ENCODE measurements around the gene PDXP. TPM values are rescaled to one million over a fixed set of nuclear protein-coding genes. Genes with fewer than 3 reads are reported as not detected.
A peak's percentile ranks its signal among the peaks of the same experiment; 100 is the strongest.

The PDXP gene
- total RNA-seq, 2 experiments from 2014 or later = 35.8 to 37.8 TPM

- peaks cover 11% of the 10 kb centered on the region for H3K4me1 Mint-ChIP-seq
- peaks cover 28% of the 10 kb centered on the region for H3K36me3 Mint-ChIP-seq (ENCODE audit: low read depth)
- DNase-seq (no peak), ATAC-seq (no peak)
- no peaks in the 10 kb centered on the region for H3K27me3 Mint-ChIP-seq
- H3K4me3 Mint-ChIP-seq = no peak overlapping the region
- intact Hi-C loops (cut with DNase I, micrococcal nuclease) = loop anchor here in 1 of 2 experiments (5.0 kb wide), 1 partner anchor 242 kb away; no protein-coding TSS in a partner anchor
- ChIA-PET CTCF (interaction anchor here (0.6 to 3.9 kb wide), 7 partner anchors 9 to 185 kb away, joined by 3 to 18 read pairs (median 5); partner anchors contain the start of gene GGA1), POLR2A (no interaction called here)
- no peaks in the 10 kb centered on the region for H3K9me3 Mint-ChIP-seq (ENCODE audit: low read depth)
- no peak overlapping the region for H3K27ac Mint-ChIP-seq
Measured at GRCh38 chr22:37619991-37620390, 38.5 kb upstream of the PDXP start.

GRCh38 chr22:37621352-37621860 lies 37.1 kb upstream of the PDXP start:
- ChIA-PET CTCF (interaction anchor here (1.6 to 4.1 kb wide), 4 partner anchors 11 to 60 kb away, joined by 6 to 18 read pairs (median 16); partner anchors contain the start of gene GGA1), POLR2A (interaction anchor here (0.6 to 1.2 kb wide), 2 partner anchors 10 to 11 kb away, joined by 3 to 4 read pairs; no protein-coding TSS in a partner anchor)
- peaks cover 25% of the 10 kb centered on the region for H3K4me1 Mint-ChIP-seq
- ATAC-seq (no peak), DNase-seq (no peak)
- no peak overlapping the region for H3K27ac Mint-ChIP-seq
- no peaks in the 10 kb centered on the region for H3K27me3 Mint-ChIP-seq
- H3K36me3 Mint-ChIP-seq (ENCODE audit: low read depth) = peaks cover 34% of the 10 kb centered on the region
- intact Hi-C loops (cut with DNase I, micrococcal nuclease) = loop anchor here in 1 of 2 experiments (5.0 kb wide), 1 partner anchor 241 kb away; no protein-coding TSS in a partner anchor
- no peak overlapping the region for H3K4me3 Mint-ChIP-seq
- no peaks in the 10 kb centered on the region for H3K9me3 Mint-ChIP-seq (ENCODE audit: low read depth)

GRCh38 chr22:37623075-37624016 lies 35.2 kb upstream of the PDXP start:
- DNase-seq (peak; percentile 88), ATAC-seq (peak; percentile 83)
- Mint-ChIP-seq H3K4me3 (no peak overlapping the region), H3K27ac (peak overlapping the region; percentile 89), H3K27me3 (no peaks in the 10 kb centered on the region), H3K9me3 (ENCODE audit: low read depth) (no peaks in the 10 kb centered on the region), H3K36me3 (ENCODE audit: low read depth) (peaks cover 30% of the 10 kb centered on the region), H3K4me1 (peaks cover 43% of the 10 kb centered on the region)
- CTCF ChIA-PET = interaction anchor here (0.6 to 4.1 kb wide), 9 partner anchors 11 to 184 kb away, joined by 3 to 18 read pairs (median 3); partner anchors contain the start of gene GCAT
- intact Hi-C loops (cut with DNase I, micrococcal nuclease) = loop anchor here (1.0 to 5.0 kb wide), 5 partner anchors 15 to 239 kb away; partner anchors contain the start of gene GGA1 (in 1 of the 2)
- POLR2A ChIA-PET = interaction anchor here (0.6 kb wide), 1 partner anchor 73 kb away, joined by 9 read pairs; no protein-coding TSS in a partner anchor

GRCh38 chr22:37624017-37624365 lies 34.5 kb upstream of the PDXP start:
- Mint-ChIP-seq H3K27me3 (no peaks in the 10 kb centered on the region), H3K36me3 (ENCODE audit: low read depth) (peaks cover 23% of the 10 kb centered on the region), H3K9me3 (ENCODE audit: low read depth) (no peaks in the 10 kb centered on the region), H3K4me1 (peaks cover 46% of the 10 kb centered on the region), H3K27ac (peak overlapping the region; percentile 89), H3K4me3 (no peak overlapping the region)
- ChIA-PET CTCF (interaction anchor here (0.7 to 4.1 kb wide), 4 partner anchors 10 to 184 kb away, joined by 3 to 18 read pairs (median 6); partner anchors contain the start of gene GCAT), POLR2A (interaction anchor here (0.6 kb wide), 1 partner anchor 72 kb away, joined by 9 read pairs; no protein-coding TSS in a partner anchor)
- intact Hi-C loops (cut with DNase I, micrococcal nuclease) = loop anchor here in 1 of 2 experiments (5.0 kb wide), 1 partner anchor 238 kb away; no protein-coding TSS in a partner anchor
- no peak for DNase-seq
- ATAC-seq = no peak

GRCh38 chr22:37624876-37625275 lies 33.6 kb upstream of the PDXP start:
- Mint-ChIP-seq H3K9me3 (ENCODE audit: low read depth) (no peaks in the 10 kb centered on the region), H3K27ac (peak overlapping the region; percentile 66), H3K27me3 (no peaks in the 10 kb centered on the region), H3K4me3 (no peak overlapping the region), H3K36me3 (ENCODE audit: low read depth) (peaks cover 23% of the 10 kb centered on the region), H3K4me1 (peaks cover 46% of the 10 kb centered on the region)
- DNase-seq (no peak), ATAC-seq (no peak)
- ChIA-PET CTCF (interaction anchor here (0.6 to 4.7 kb wide), 8 partner anchors 9 to 1169 kb away, joined by 3 to 41 read pairs (median 6); no protein-coding TSS in a partner anchor), POLR2A (interaction anchor here (0.6 kb wide), 1 partner anchor 88 kb away, joined by 8 read pairs; no protein-coding TSS in a partner anchor)
- intact Hi-C loops (cut with DNase I, micrococcal nuclease) = loop anchor here in 1 of 2 experiments (5.0 kb wide), 1 partner anchor 237 kb away; no protein-coding TSS in a partner anchor

GRCh38 chr22:37625737-37626136 lies 32.8 kb upstream of the PDXP start:
- Mint-ChIP-seq H3K9me3 (ENCODE audit: low read depth) (no peaks in the 10 kb centered on the region), H3K27me3 (no peaks in the 10 kb centered on the region), H3K27ac (peak overlapping the region; percentile 72), H3K4me1 (peaks cover 46% of the 10 kb centered on the region), H3K4me3 (no peak overlapping the region), H3K36me3 (ENCODE audit: low read depth) (peaks cover 22% of the 10 kb centered on the region)
- no peak for DNase-seq
- intact Hi-C loops (cut with DNase I, micrococcal nuclease) = no loop called here
- ChIA-PET POLR2A (interaction anchor here (0.7 kb wide), 1 partner anchor 18 kb away, joined by 3 read pairs; no protein-coding TSS in a partner anchor), CTCF (interaction anchor here (0.6 to 4.7 kb wide), 13 partner anchors 8 to 577 kb away, joined by 3 to 41 read pairs (median 5); no protein-coding TSS in a partner anchor)
- no peak for ATAC-seq

- Mint-ChIP-seq H3K27me3 (no peaks in the 10 kb centered on the region), H3K4me1 (peaks cover 46% of the 10 kb centered on the region), H3K36me3 (ENCODE audit: low read depth) (peaks cover 22% of the 10 kb centered on the region), H3K4me3 (no peak overlapping the region), H3K27ac (peak overlapping the region; percentile 92), H3K9me3 (ENCODE audit: low read depth) (no peaks in the 10 kb centered on the region)
- DNase-seq (no peak), ATAC-seq (no peak)
- intact Hi-C loops (cut with DNase I, micrococcal nuclease) = no loop called here
- CTCF ChIA-PET = interaction anchor here (0.6 to 4.7 kb wide), 8 partner anchors 10 to 102 kb away, joined by 3 to 41 read pairs (median 6); no protein-coding TSS in a partner anchor
- POLR2A ChIA-PET = interaction anchor here (1.5 kb wide), 1 partner anchor 11 kb away, joined by 8 read pairs; no protein-coding TSS in a partner anchor
Measured at GRCh38 chr22:37626144-37626543, 32.4 kb upstream of the PDXP start.

- Mint-ChIP-seq H3K4me1 (peaks cover 46% of the 10 kb centered on the region), H3K9me3 (ENCODE audit: low read depth) (no peaks in the 10 kb centered on the region), H3K27me3 (no peaks in the 10 kb centered on the region), H3K4me3 (peak overlapping the region; percentile 20), H3K27ac (peak overlapping the region; percentile 92), H3K36me3 (ENCODE audit: low read depth) (peaks cover 18% of the 10 kb centered on the region)
- no peak for DNase-seq
- ATAC-seq = no peak
- ChIA-PET CTCF (interaction anchor here (0.6 to 4.7 kb wide), 7 partner anchors 9 to 574 kb away, joined by 3 to 41 read pairs (median 9); no protein-coding TSS in a partner anchor), POLR2A (interaction anchor here (0.9 to 1.5 kb wide), 4 partner anchors 11 to 54 kb away, joined by 3 to 8 read pairs (median 6); no protein-coding TSS in a partner anchor)
- intact Hi-C loops (cut with DNase I, micrococcal nuclease) = no loop called here
Measured at GRCh38 chr22:37626556-37627075, 31.9 kb upstream of the PDXP start.

GRCh38 chr22:37627121-37627520 lies 31.4 kb upstream of the PDXP start:
- H3K36me3 Mint-ChIP-seq (ENCODE audit: low read depth) = peaks cover 18% of the 10 kb centered on the region
- ATAC-seq = peak; percentile 26
- H3K27ac Mint-ChIP-seq = peak overlapping the region; percentile 92
- POLR2A ChIA-PET = interaction anchor here (0.7 to 1.5 kb wide), 6 partner anchors 10 to 1220 kb away, joined by 3 to 8 read pairs (median 4); no protein-coding TSS in a partner anchor
- H3K27me3 Mint-ChIP-seq = no peaks in the 10 kb centered on the region
- H3K4me3 Mint-ChIP-seq = peak overlapping the region; percentile 20
- DNase-seq = no peak
- H3K9me3 Mint-ChIP-seq (ENCODE audit: low read depth) = no peaks in the 10 kb centered on the region
- intact Hi-C loops (cut with DNase I, micrococcal nuclease) = no loop called here
- H3K4me1 Mint-ChIP-seq = peaks cover 46% of the 10 kb centered on the region
- CTCF ChIA-PET = interaction anchor here (0.6 to 4.7 kb wide), 6 partner anchors 9 to 574 kb away, joined by 3 to 41 read pairs (median 14); partner anchors contain the start of gene GGA1

GRCh38 chr22:37627545-37627944 lies 31.0 kb upstream of the PDXP start:
- DNase-seq (peak; percentile 71), ATAC-seq (peak; percentile 71)
- CTCF ChIA-PET = interaction anchor here (0.6 to 4.7 kb wide), 6 partner anchors 9 to 236 kb away, joined by 3 to 41 read pairs (median 14); partner anchors contain the start of gene GGA1
- POLR2A ChIA-PET = interaction anchor here (0.7 to 1.5 kb wide), 6 partner anchors 10 to 1220 kb away, joined by 3 to 8 read pairs (median 4); no protein-coding TSS in a partner anchor
- Mint-ChIP-seq H3K4me1 (peaks cover 46% of the 10 kb centered on the region), H3K4me3 (peak overlapping the region; percentile 20), H3K27me3 (no peaks in the 10 kb centered on the region), H3K9me3 (ENCODE audit: low read depth) (no peaks in the 10 kb centered on the region), H3K27ac (peak overlapping the region; percentile 92), H3K36me3 (ENCODE audit: low read depth) (peaks cover 16% of the 10 kb centered on the region)
- intact Hi-C loops (cut with DNase I, micrococcal nuclease) = no loop called here

Data from activated CD4-positive, alpha-beta T cell treated with anti-CD3 and anti-CD28 coated beads for 36 hours (primary cell).